Prostate gland (tissue), 1 donor: Measurements from ENCODE around the gene DCHS2.

Experiments used
- POLR2A ChIP-seq: fragments of 450-650 bp; IDR thresholded peaks from one replicate; pipeline ENCODE4 v1.6.1; 2016; ENCODE audit warnings: antibody characterized with exemption, mild to moderate bottlenecking
- POLR2AphosphoS5 ChIP-seq: sonication (generic); formaldehyde crosslinking; IDR thresholded peaks from one replicate; pipeline ENCODE4 v1.6.1; 2017; ENCODE audit warnings: antibody characterized with exemption

GRCh38 chr4:154478547-154478946 is 13.1 kb downstream of the DCHS2 start:
- TF ChIP-seq POLR2A (no peak), POLR2AphosphoS5 (no peak)
